PC-3 (cell line): ENCODE results near the gene NT5C1B. TPM values are rescaled to one million over a fixed set of nuclear protein-coding genes. Genes with fewer than 3 reads are reported as not detected.
A peak's percentile ranks its signal among the peaks of the same experiment; 100 is the strongest.

ENCODE experiments used
- ATAC-seq: fragments of 200-7000 bp; cut with Tn5 transposase; 2 replicates; pipeline ENCODE4 v1.9.1; 2020; ENCODE audit warnings: mild to moderate bottlenecking, moderate library complexity
- BruUV-seq: library from RNA; stranded (reverse); fragments of 400-500 nt; replicated peaks from 2 replicates; lab custom pipeline; 2021; lab: Mats Ljungman, UMichigan
- CTCF ChIA-PET: fragments of 300-600 bp; sonication (Branson Sonifier 250); formaldehyde crosslinking; loops from one replicate; lab custom pipeline; 2022; ENCODE audit warnings: antibody characterized with exemption; lab: Charles Lee
- POLR2A ChIA-PET: fragments of 300-600 bp; sonication (Branson Sonifier 250); formaldehyde crosslinking; loops from one replicate; lab custom pipeline; 2022; ENCODE audit warnings: antibody characterized with exemption; ENCODE audit not compliant: unreplicated experiment; lab: Charles Lee
- DNase-seq: peaks from one replicate; pipeline ENCODE4 v3.0.0-alpha.2; 2015
- H2AFZ ChIP-seq: fragments of 300-600 bp; sonication (generic); 2 replicates; pipeline ENCODE4 v1.6.0; 2016; ENCODE audit warnings: antibody characterized with exemption, low read length
- H3F3A ChIP-seq: fragments of 300-600 bp; sonication (generic); one replicate; pipeline ENCODE4 v1.6.0; 2017; ENCODE audit warnings: antibody characterized with exemption, low read length, control low read depth, mild to moderate bottlenecking; ENCODE audit not compliant: unreplicated experiment
- H3K27ac ChIP-seq: fragments of 300-600 bp; sonication (generic); 2 replicates; pipeline ENCODE4 v1.5.1; 2016; ENCODE audit warnings: mild to moderate bottlenecking, low read length
- H3K27me3 ChIP-seq: fragments of 300-600 bp; sonication (generic); 2 replicates; pipeline ENCODE4 v1.6.1; 2016; ENCODE audit warnings: low read length, mixed read lengths
- H3K36me3 ChIP-seq: fragments of 300-600 bp; sonication (generic); 2 replicates; pipeline ENCODE4 v1.6.1; 2016; ENCODE audit warnings: low read depth, mixed run types, low read length, mixed read lengths
- H3K4me1 ChIP-seq: fragments of 300-600 bp; sonication (generic); 2 replicates; pipeline ENCODE4 v1.5.1; 2016; ENCODE audit warnings: low read length; ENCODE audit not compliant: insufficient read depth
- H3K4me2 ChIP-seq: fragments of 300-600 bp; sonication (generic); 2 replicates; pipeline ENCODE4 v1.6.0; 2016; ENCODE audit warnings: low read length
- H3K4me3 ChIP-seq: fragments of 300-600 bp; sonication (generic); 2 replicates; pipeline ENCODE4 v1.5.1; 2016; ENCODE audit warnings: mild to moderate bottlenecking, low read length, mixed read lengths
- H3K79me2 ChIP-seq: fragments of 300-600 bp; sonication (generic); 2 replicates; pipeline ENCODE4 v1.6.1; 2017; ENCODE audit warnings: low read length, mixed read lengths
- H3K9ac ChIP-seq: fragments of 300-600 bp; sonication (generic); 2 replicates; pipeline ENCODE4 v1.6.0; 2016; ENCODE audit warnings: mild to moderate bottlenecking, low read length
- H3K9me2 ChIP-seq: fragments of 300-600 bp; sonication (generic); replicated peaks from 2 replicates; pipeline ENCODE4 v1.6.1; 2016; ENCODE audit warnings: mixed run types, low read length, mixed read lengths
- H3K9me3 ChIP-seq: fragments of 300-600 bp; sonication (generic); 2 replicates; pipeline ENCODE4 v1.6.1; 2016; ENCODE audit warnings: low read length, mixed read lengths
- H4K20me1 ChIP-seq: fragments of 300-600 bp; sonication (generic); 2 replicates; pipeline ENCODE4 v1.6.1; 2016; ENCODE audit warnings: low read length, mixed read lengths
- CTCF ChIP-seq: fragments of 300-600 bp; sonication (generic); conservative IDR thresholded peaks from 2 replicates; pipeline ENCODE4 v1.5.1; 2017; ENCODE audit warnings: antibody characterized with exemption, low read depth, mild to moderate bottlenecking, low read length
- EZH2 ChIP-seq: fragments of 300-600 bp; sonication (generic); IDR thresholded peaks from one replicate; pipeline ENCODE4 v1.6.1; 2017; ENCODE audit warnings: antibody characterized with exemption, mild to moderate bottlenecking, low read length; ENCODE audit not compliant: unreplicated experiment
- EZH2phosphoT487 ChIP-seq: fragments of 300-600 bp; sonication (generic); IDR thresholded peaks from 2 replicates; pipeline ENCODE4 v1.6.1; 2018; ENCODE audit warnings: mild to moderate bottlenecking, antibody characterized with exemption, low read length, borderline replicate concordance
- intact Hi-C: fragments of 100-400 bp; cut with micrococcal nuclease; formaldehyde crosslinking; loops from 2 replicates; pipeline ENCODE4 v1.9.0; 2023
- total RNA-seq: library from RNA; depleted of rRNA; stranded (reverse); fragments of >200 nt; gene quantifications from 2 replicates; pipeline ENCODE4 v1.2.3, GENCODE V29; 2014

Gene NT5C1B
- total RNA-seq, 1 experiment from 2014 or later: not detected

- Histone ChIP-seq H3F3A (no peaks in the 10 kb centered on the region), H3K9me3 (peaks cover 8% of the 10 kb centered on the region; the same call in 1 of the 2 replicates), H3K9ac (no peak overlapping the region), H3K36me3 (peaks cover 6% of the 10 kb centered on the region; the same call in 1 of the 2 replicates), H3K79me2 (no peaks in the 10 kb centered on the region), H3K27me3 (no peaks in the 10 kb centered on the region), H3K4me1 (peaks cover 35% of the 10 kb centered on the region), H4K20me1 (no peaks in the 10 kb centered on the region), H2AFZ (no peak overlapping the region), H3K9me2 (no peaks in the 10 kb centered on the region), H3K27ac (no peak overlapping the region), H3K4me2 (no peak overlapping the region), H3K4me3 (no peak overlapping the region)
- TF ChIP-seq EZH2 (no peak), CTCF (no peak), EZH2phosphoT487 (no peak)
- intact Hi-C loops: no loop called here
- POLR2A ChIA-PET: no interaction called here
- ATAC-seq (no peak), DNase-seq (peak; percentile 48)
- BruUV-seq: no TSS peak
- CTCF ChIA-PET: no interaction called here
These were observed 41.6 kb upstream of the NT5C1B start for GRCh38 chr2:18630941-18631340.

GRCh38 chr2:18630541-18630940 lies 41.2 kb upstream of the NT5C1B start:
- H3K4me2 ChIP-seq: no peak overlapping the region
- H3K9ac ChIP-seq: no peak overlapping the region
- H3F3A ChIP-seq: no peaks in the 10 kb centered on the region
- BruUV-seq: no TSS peak
- no peaks in the 10 kb centered on the region for H3K9me2 ChIP-seq
- intact Hi-C loops: no loop called here
- no peak overlapping the region for H2AFZ ChIP-seq
- H3K4me3 ChIP-seq: no peak overlapping the region
- H3K27me3 ChIP-seq: no peaks in the 10 kb centered on the region
- peaks cover 39% of the 10 kb centered on the region for H3K4me1 ChIP-seq
- ChIA-PET POLR2A (no interaction called here), CTCF (no interaction called here)
- no peak overlapping the region for H3K27ac ChIP-seq
- peaks cover 6% of the 10 kb centered on the region; the same call in 1 of the 2 replicates for H3K36me3 ChIP-seq
- peak; percentile 22 for DNase-seq
- TF ChIP-seq CTCF (no peak), EZH2phosphoT487 (no peak), EZH2 (no peak)
- no peaks in the 10 kb centered on the region for H3K79me2 ChIP-seq
- peaks cover 8% of the 10 kb centered on the region; the same call in 1 of the 2 replicates for H3K9me3 ChIP-seq
- no peaks in the 10 kb centered on the region for H4K20me1 ChIP-seq
- peak; percentile 18; the same call in 1 of the 2 replicates for ATAC-seq

- Histone ChIP-seq H3K79me2 (no peaks in the 10 kb centered on the region), H3K36me3 (peaks cover 6% of the 10 kb centered on the region; the same call in 1 of the 2 replicates), H3K4me3 (no peak overlapping the region), H3K9me3 (peaks cover 8% of the 10 kb centered on the region; the same call in 1 of the 2 replicates), H3K27me3 (no peaks in the 10 kb centered on the region), H3F3A (no peaks in the 10 kb centered on the region), H3K27ac (no peak overlapping the region), H3K4me2 (no peak overlapping the region), H4K20me1 (no peaks in the 10 kb centered on the region), H3K9ac (no peak overlapping the region), H2AFZ (no peak overlapping the region), H3K4me1 (peaks cover 43% of the 10 kb centered on the region), H3K9me2 (no peaks in the 10 kb centered on the region)
- CTCF ChIA-PET: no interaction called here
- ATAC-seq (peak; percentile 34; the same call in 1 of the 2 replicates), DNase-seq (peak; percentile 62)
- intact Hi-C loops: no loop called here
- POLR2A ChIA-PET: no interaction called here
- no TSS peak for BruUV-seq
- no peak for TF ChIP-seq EZH2phosphoT487
- TF ChIP-seq CTCF: no peak
- no peak for TF ChIP-seq EZH2
These were observed 40.7 kb upstream of the NT5C1B start for GRCh38 chr2:18630101-18630500.
